Heart right ventricle (tissue), 16 donors: ENCODE measurements around the gene CCND3. TPM values are rescaled to one million over a fixed set of nuclear protein-coding genes. Genes with fewer than 3 reads are reported as not detected.

ENCODE experiments used
- ATAC-seq, 8 donors: fragments of 200-7000 bp; cut with Tn5 transposase; one replicate each; pipeline ENCODE4 v1.9.1; 2020; ENCODE audit warnings: mild to moderate bottlenecking in 8 of 8, moderate library complexity in 8 of 8, moderate number of reproducible peaks in 1 of 8
- DNase-seq, 2 donors: peaks; one replicate each; pipeline ENCODE4 v3.0.0-alpha.2; 2020
- H3K27ac ChIP-seq, 10 donors: fragments of 200-600 bp; sonication (generic) in 2 of 10; one replicate each; pipeline versions ENCODE4 v1.5.0 to v1.8.0; 2020 to 2022; ENCODE audit warnings: mild to moderate bottlenecking in 3 of 10
- H3K27me3 ChIP-seq, 7 donors: fragments of 200-600 bp; one replicate each; pipeline ENCODE4 v1.8.0; 2021 to 2022; ENCODE audit warnings: mild to moderate bottlenecking in 2 of 7
- H3K36me3 ChIP-seq, 9 donors: fragments of 200-600 bp; sonication (generic) in 1 of 9; one replicate each; pipeline versions ENCODE4 v1.5.0 to v1.8.0; 2020 to 2022; ENCODE audit warnings: mild to moderate bottlenecking in 2 of 9
- H3K4me1 ChIP-seq, 9 donors: fragments of 200-600 bp; sonication (generic) in 1 of 9; one replicate each; pipeline versions ENCODE4 v1.5.0 to v1.8.0; 2020 to 2022; ENCODE audit warnings: mild to moderate bottlenecking in 4 of 9
- H3K4me3 ChIP-seq, 10 donors: fragments of 200-600 bp; sonication (generic) in 2 of 10; one replicate each; pipeline versions ENCODE4 v1.5.0 to v1.8.0; 2020 to 2022; ENCODE audit warnings: mild to moderate bottlenecking in 7 of 10, moderate library complexity in 2 of 10
- H3K9me3 ChIP-seq, 11 donors: fragments of 200-600 bp in 10 of 11; sonication (generic) in 2 of 11; one replicate each; pipeline versions ENCODE4 v1.5.0 to v1.8.0; 2013 to 2022; ENCODE audit warnings: mild to moderate bottlenecking in 2 of 11, control low read depth in 1 of 11, moderate library complexity in 1 of 11
- WGBS, 2 donors: extraction: QIAGEN DNeasy Blood & Tissue Kit; methylation state at CpG; one replicate each; pipeline ENCODE4 v1.1.7; 2013; ENCODE audit warnings: inconsistent platforms in 1 of 2; 5-methylcytosine and 5-hydroxymethylcytosine counted together
- intact Hi-C, 10 donors: fragments of 100-400 bp; cut with DNase I; formaldehyde crosslinking; loops; one replicate each; pipeline versions ENCODE4 v1.11.1 to v1.14.2; 2022
- polyA plus RNA-seq, 2 donors: library from polyadenylated mRNA; stranded (reverse); fragments of 200-250 nt; gene quantifications; one replicate each; pipeline ENCODE4 v1.2.3, GENCODE V29; 2013
- total RNA-seq, 10 donors: library from RNA; stranded (reverse); fragmentation: NEBNext Ultra II Directional in 3 of 10; extraction: Animal tissue kit (Norgen Biotek cat#: 25700) in 3 of 10; gene quantifications; one replicate each; pipeline versions ENCODE4 v1.2.1 to v1.2.4, GENCODE V29; 2021 to 2023
- TF ChIP-seq, protein P1 (sequence below), 9 donors: fragments of 200-600 bp; sonication (generic) in 2 of 9; IDR thresholded peaks; one replicate each; pipeline versions ENCODE4 v1.5.0 to v1.8.0; 2021 to 2022; ENCODE audit warnings: antibody characterized with exemption in 9 of 9, mild to moderate bottlenecking in 5 of 9, moderate library complexity in 1 of 9
- donor health status: Arrhythmogenic right ventricular cardiomyopathy.
- donor health status: ischemic (EF 13 %, LVEDD 7.1; RV severe dilation, severe dysfunction).
- donor health status: healthy with polysubstance abuse.
- donor health status: DM: no; HTN: yes; CAD: no.
- donor health status: DM: no; HTN: no; CAD: no.
- donor health status: ischemic (EF 25% LVEDD 6.9; RV normal size, moderate dysfunction).
- donor health status: ischemic (EF 25% LVEDD 5.7; RV mildly dilated, moderate dysfunction).
- donor health status: healthy.
- donor health status: DM: yes; HTN: yes; CAD: no.
- donor health status: Ischemic cardiomyopathy.
- donor health status: ischemic (EF 35%, LVEDD 5.7; RV mildly dilated, moderate dysfunction).
- donor health status: nonischemic (EF 11% LVEDD 7.7; RV severe dilation, severe dysfunction).
- donor health status: DM: yes; HTN: yes; CAD: no.
- donor health status: PGD.
- donor health status: ischemic (EF 29% LVEDD 5.4; RV normal size, mild dysfunction).
- donor health status: nonischemic (EF 23%, LVEDD 6.1; RV moderate dilation, normal function).

Gene CCND3
- total and polyA plus RNA-seq, 12 donors: 29.6 to 77.3 (median 39.4) TPM

DNA sequence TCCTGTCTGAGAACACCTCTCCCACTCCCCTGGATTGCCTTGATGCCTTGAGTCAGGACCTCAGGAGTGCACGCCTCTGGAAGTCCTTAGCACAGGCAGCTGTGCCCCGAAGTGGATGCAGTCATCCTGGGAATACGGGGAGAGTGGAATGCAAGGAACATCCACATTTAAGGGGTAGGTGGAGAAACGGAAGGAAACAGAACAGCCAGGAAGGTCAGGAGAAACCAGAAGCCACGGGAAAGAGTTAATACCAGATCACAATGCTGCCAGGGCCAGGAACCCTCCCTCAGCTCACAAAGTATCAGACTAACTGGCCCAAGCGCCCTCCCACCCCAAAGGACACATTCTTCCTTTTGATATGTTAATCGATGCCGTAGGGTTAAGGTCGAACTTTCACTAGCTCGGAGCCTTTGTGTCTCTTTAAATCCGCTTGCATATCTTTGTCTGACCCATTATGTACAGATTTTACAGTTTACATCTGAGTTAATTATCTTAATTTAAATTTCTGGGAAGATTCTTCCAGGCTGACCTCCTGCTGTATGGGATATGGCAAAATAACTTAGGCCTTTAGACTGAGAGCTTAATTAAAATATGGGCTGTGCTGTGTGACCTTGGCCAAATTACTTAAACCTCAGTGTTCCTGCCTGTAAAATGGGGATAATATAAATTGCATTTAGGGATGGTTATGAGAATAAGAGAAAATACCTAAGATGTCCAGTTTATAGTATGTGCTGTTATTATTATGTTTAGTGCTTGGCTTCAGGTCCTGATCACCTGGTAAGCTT is 24.0 kb upstream of the CCND3 start:
- DNase-seq (no peak), ATAC-seq (no peak)
- WGBS, 2 donors: 44 to 52% methylated on average over 11 of the region's 11 CpGs

DNA sequence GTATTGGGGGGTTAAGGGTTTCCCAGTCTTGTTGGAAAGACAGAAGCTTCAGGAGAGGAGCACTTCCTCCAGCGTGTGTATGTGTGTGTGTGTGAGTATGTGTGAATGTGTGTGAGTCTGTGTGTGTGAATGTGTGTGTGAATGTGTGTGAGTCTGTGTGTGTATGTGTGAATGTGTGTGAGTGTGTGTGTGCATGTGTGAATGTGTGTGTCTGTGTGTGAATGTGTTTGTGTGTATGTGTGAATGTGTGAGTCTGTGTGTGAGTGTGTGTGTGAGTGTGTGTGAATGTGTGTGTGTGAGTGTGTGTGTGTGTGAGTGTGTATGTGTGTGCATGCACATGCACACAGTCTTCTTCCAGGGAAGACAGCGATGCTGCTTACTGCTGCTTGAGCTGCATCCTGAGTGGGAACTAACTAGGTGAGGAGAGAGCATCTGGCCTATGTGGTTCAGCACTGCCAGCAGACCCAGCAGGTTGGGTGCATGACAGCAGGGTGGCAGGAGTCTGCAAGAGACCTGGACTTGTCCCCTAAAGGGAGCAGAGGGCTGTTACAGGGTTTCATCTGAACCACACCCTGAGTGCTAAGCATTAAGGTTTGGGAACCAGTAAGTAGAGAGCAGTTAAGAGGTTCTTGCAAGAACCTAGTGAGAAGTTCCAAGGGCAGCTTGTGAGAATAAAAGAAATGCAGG is 22.7 kb upstream of the CCND3 start:
- no peaks in the 10 kb centered on the region for H3K9me3 ChIP-seq
- TF ChIP-seq, protein P1, sequence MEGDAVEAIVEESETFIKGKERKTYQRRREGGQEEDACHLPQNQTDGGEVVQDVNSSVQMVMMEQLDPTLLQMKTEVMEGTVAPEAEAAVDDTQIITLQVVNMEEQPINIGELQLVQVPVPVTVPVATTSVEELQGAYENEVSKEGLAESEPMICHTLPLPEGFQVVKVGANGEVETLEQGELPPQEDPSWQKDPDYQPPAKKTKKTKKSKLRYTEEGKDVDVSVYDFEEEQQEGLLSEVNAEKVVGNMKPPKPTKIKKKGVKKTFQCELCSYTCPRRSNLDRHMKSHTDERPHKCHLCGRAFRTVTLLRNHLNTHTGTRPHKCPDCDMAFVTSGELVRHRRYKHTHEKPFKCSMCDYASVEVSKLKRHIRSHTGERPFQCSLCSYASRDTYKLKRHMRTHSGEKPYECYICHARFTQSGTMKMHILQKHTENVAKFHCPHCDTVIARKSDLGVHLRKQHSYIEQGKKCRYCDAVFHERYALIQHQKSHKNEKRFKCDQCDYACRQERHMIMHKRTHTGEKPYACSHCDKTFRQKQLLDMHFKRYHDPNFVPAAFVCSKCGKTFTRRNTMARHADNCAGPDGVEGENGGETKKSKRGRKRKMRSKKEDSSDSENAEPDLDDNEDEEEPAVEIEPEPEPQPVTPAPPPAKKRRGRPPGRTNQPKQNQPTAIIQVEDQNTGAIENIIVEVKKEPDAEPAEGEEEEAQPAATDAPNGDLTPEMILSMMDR (IDR thresholded peaks at IDR 0.05): no peak
- WGBS, 2 donors: 76 to 77% methylated on average over 2 of the region's 2 CpGs
- H3K4me3 ChIP-seq: no peak overlapping the region
- peaks cover 0 to 27% (median 0%) of the 10 kb centered on the region in 9 donors for H3K4me1 ChIP-seq
- H3K36me3 ChIP-seq: peaks cover 0 to 6% (median 0%) of the 10 kb centered on the region in 9 donors
- no peak overlapping the region for H3K27ac ChIP-seq
- intact Hi-C loops: no loop called here
- ATAC-seq (no peak), DNase-seq (no peak)
- H3K27me3 ChIP-seq: no peaks in the 10 kb centered on the region

More for the DNA sequence above, 24.0 kb upstream of the CCND3 start:
- Histone ChIP-seq H3K27me3 (no peaks in the 10 kb centered on the region), H3K36me3 (peaks cover 0 to 6% (median 0%) of the 10 kb centered on the region in 9 donors), H3K27ac (no peak overlapping the region), H3K4me3 (no peak overlapping the region), H3K4me1 (peaks cover 0 to 37% (median 7%) of the 10 kb centered on the region in 9 donors), H3K9me3 (no peaks in the 10 kb centered on the region)
- intact Hi-C loops: no loop called here
- TF ChIP-seq, protein P1 (IDR thresholded peaks at IDR 0.05): no peak

GRCh38 chr6:41963371-41963770 is 21.8 kb upstream of the CCND3 start:
- H3K27ac ChIP-seq: no peak overlapping the region
- intact Hi-C loops: no loop called here
- TF ChIP-seq, protein P1 (IDR thresholded peaks at IDR 0.05): no peak
- H3K9me3 ChIP-seq: no peaks in the 10 kb centered on the region
- ATAC-seq: no peak
- H3K4me3 ChIP-seq: no peak overlapping the region
- WGBS, 2 donors: 59 to 64% methylated on average over 1 of the region's 1 CpG
- DNase-seq: no peak
- H3K4me1 ChIP-seq: peaks cover 0 to 27% (median 0%) of the 10 kb centered on the region in 9 donors
- H3K36me3 ChIP-seq: peaks cover 0 to 6% (median 0%) of the 10 kb centered on the region in 9 donors
- H3K27me3 ChIP-seq: no peaks in the 10 kb centered on the region

GRCh38 chr6:41960028-41960427 is 18.4 kb upstream of the CCND3 start:
- intact Hi-C loops: no loop called here
- TF ChIP-seq, protein P1 (IDR thresholded peaks at IDR 0.05): no peak

More at GRCh38 chr6:41960028-41960427, 18.4 kb upstream of the CCND3 start:
- Histone ChIP-seq H3K36me3 (no peaks in the 10 kb centered on the region), H3K4me3 (no peak overlapping the region), H3K27me3 (no peaks in the 10 kb centered on the region), H3K9me3 (no peaks in the 10 kb centered on the region), H3K4me1 (peaks cover 0 to 9% (median 0%) of the 10 kb centered on the region in 9 donors), H3K27ac (no peak overlapping the region)
- ATAC-seq (no peak), DNase-seq (no peak)
- WGBS, 2 donors: 93% methylated on average over 4 of the region's 4 CpGs
